Astrocyte of the spinal cord (primary cell): Measurements from ENCODE around the gene CERT1.

Source experiments
- DNase-seq: peaks from one replicate; pipeline ENCODE4 v3.0.0; 2011; ENCODE audit warnings: low read depth, low spot score
- H3K4me3 ChIP-seq: 2 replicates; pipeline ENCODE4 v1.5.1; 2011; ENCODE audit warnings: low read depth, mild to moderate bottlenecking, low read length, moderate library complexity
- in situ Hi-C: cut with HindIII; loops from 2 replicates; pipeline ENCODE4 v1.10.0; 2017; ENCODE audit warnings: low sequenced_read_pairs
- TF ChIP-seq, protein P1 (sequence below): IDR thresholded peaks from 2 replicates; pipeline ENCODE4 v1.5.1; 2012; ENCODE audit warnings: low read depth, mild to moderate bottlenecking, low read length, inconsistent platforms

CERT1 gene

DNA sequence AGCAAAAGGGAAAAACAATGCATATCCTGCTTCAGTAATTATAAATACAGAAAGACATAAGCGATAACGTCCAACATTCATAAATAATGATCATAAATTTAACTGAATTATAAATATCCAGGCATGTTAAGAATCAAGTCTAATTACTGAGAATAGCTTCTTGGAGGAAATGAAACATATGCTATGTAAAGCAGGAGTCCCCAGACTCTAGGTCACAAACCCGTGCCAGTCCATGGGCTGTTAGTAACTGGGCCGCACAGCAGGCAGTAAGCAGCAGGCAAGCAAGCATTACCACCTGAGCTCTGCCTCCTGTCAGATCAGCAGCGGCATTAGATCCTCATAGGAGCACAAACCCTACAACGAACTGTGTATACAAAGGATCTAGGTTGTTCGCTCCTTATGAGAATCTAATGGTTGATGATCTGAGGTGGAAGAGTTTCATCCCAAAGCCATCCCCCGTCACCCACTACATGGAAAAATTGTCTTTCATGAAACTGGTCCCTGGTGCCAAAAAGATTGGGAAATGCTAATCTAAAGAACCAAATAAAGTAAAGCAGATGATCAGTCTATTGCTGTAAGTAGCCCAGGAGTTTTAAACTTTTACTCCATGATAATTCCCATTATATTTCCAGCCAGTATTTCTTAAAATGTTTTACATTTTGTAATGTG, 50.4 kb downstream of the CERT1 start:
- no peak for DNase-seq
- no peak overlapping the region for H3K4me3 ChIP-seq
- TF ChIP-seq, protein P1, sequence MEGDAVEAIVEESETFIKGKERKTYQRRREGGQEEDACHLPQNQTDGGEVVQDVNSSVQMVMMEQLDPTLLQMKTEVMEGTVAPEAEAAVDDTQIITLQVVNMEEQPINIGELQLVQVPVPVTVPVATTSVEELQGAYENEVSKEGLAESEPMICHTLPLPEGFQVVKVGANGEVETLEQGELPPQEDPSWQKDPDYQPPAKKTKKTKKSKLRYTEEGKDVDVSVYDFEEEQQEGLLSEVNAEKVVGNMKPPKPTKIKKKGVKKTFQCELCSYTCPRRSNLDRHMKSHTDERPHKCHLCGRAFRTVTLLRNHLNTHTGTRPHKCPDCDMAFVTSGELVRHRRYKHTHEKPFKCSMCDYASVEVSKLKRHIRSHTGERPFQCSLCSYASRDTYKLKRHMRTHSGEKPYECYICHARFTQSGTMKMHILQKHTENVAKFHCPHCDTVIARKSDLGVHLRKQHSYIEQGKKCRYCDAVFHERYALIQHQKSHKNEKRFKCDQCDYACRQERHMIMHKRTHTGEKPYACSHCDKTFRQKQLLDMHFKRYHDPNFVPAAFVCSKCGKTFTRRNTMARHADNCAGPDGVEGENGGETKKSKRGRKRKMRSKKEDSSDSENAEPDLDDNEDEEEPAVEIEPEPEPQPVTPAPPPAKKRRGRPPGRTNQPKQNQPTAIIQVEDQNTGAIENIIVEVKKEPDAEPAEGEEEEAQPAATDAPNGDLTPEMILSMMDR = no peak
- in situ Hi-C loops = no loop called here

DNA sequence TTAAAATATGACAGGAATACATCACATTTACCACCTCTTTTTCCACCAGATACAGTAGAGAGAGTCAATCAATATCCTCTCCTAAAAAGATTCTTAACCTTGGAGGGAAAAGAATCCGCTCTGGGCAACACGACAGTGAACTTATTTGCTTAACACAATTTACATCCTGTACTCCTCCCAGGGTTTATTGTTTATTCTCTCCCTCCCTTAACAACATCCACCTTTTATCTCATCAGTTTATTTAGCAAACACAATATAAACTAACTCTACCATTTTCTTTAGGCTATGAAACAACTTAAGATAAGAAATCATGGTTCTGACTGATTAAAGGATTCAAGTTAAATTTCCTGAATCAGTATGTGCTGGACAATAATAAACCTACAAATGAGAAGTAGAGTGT, 50.9 kb downstream of the CERT1 start:
- in situ Hi-C loops = no loop called here
- TF ChIP-seq, protein P1 = no peak
- no peak for DNase-seq
- no peak overlapping the region for H3K4me3 ChIP-seq

DNA sequence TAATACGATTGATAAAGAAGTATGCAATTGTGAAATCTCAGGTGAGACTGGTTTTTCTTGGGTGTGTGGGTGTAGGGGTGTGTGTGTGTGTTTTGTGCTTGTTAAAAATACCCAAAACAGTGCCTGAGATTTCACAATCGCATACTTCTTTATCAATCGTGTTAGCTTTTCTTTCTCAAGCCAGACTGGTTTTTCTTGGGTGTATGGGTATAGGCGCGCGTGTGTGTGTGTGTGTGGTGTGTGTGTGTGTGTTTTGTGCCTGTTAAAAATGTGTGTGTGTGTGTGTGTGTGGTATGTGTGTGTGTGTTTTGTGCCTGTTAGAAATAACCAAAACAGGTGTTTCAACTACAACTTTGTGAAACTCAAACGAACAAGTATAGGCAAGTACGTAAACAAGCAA, 53.7 kb downstream of the CERT1 start:
- in situ Hi-C loops = no loop called here
- TF ChIP-seq, protein P1 = no peak
- DNase-seq = no peak
- H3K4me3 ChIP-seq = no peak overlapping the region

DNA sequence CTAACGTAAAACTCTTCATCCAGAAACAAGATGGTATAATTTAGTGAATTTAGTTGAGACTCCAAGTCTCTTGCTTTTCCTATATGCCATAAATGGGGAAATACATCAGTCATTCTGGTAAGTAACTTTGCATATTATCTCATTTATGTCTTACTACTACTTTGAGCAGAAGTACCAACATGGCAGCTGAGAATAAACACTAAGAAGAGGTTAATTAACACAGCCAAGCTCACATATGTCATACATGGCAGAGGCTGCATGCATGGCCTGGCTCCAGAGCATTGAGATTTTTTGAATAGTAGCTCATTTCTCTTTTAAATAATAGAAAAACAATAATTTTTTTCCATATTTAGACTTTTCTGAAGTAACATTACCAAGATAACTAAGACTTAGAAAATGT, 54.3 kb downstream of the CERT1 start:
- no peak for DNase-seq
- TF ChIP-seq, protein P1 = no peak
- in situ Hi-C loops = no loop called here
- H3K4me3 ChIP-seq = no peak overlapping the region

DNA sequence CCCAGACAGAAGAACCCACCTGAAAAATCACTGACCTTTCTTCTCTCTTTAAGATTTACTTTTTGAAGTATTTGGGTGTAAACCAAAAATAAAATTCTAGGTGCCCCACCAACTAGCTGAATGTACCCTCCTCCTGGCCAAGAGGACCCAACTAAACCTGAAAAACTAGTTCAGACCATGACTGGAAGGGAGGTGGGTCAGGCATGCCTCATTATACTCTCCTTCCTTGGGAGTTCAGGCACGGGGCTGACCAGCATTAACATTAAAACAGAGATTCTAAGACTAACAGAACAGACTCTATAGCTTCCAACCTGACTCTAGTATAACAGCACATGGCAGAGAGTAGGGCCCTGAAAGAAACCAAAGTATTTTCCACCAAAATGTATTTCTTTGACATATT, 61.4 kb downstream of the CERT1 start:
- no peak overlapping the region for H3K4me3 ChIP-seq
- no peak for DNase-seq
- TF ChIP-seq, protein P1 = no peak
- in situ Hi-C loops = no loop called here

DNA sequence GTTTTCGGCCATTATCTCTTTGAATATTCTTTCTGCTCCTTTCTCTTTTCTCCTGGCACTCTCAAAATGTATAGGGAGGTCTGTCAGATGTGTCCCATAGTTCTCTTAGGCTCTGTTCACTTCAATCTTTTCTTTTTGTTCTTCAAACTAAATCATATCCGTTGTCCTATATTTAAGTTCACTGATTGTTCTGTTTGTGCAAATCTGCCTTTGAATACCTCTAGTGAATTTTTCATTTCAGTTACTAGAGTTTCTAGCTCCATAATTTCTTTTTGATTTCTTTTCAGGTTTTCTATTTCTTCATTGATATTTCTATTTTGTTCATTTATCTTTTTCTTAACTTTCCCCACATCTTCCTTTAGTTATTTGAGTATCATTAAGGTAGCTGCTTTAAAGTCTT, 65.4 kb downstream of the CERT1 start:
- H3K4me3 ChIP-seq = no peak overlapping the region
- in situ Hi-C loops = no loop called here
- no peak for DNase-seq
- TF ChIP-seq, protein P1 = no peak
